Suppressor macrophage treated with lipopolysaccharide for 1 hour (primary cell): Measurements from ENCODE around the gene KIAA0753.

ENCODE experiments used
- DNase-seq, 3 donors: peaks; one replicate each; pipeline ENCODE4 v3.0.0-alpha.2; 2020 to 2022

KIAA0753 gene

DNA sequence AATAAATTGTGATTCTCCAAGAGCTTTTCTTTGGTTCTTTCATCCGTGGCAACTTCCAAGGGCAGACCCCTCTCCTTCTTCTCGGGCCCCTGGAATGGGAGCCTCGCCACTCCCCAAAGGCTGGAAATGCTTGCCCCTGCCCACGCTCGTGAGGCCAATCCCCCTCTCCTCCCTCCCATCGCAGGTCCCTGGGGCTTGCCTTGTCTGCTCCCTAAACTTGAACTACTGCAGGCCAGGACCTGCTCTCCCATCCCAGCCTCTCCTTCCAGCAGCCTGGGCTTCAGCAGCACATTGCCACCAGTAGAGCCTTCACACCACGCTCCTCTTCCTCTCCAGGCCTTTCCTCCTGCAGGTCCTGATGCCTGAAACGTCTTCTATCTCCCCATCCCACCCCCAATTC is 95.2 kb downstream of the KIAA0753 start:
- DNase-seq, result no peak

DNA sequence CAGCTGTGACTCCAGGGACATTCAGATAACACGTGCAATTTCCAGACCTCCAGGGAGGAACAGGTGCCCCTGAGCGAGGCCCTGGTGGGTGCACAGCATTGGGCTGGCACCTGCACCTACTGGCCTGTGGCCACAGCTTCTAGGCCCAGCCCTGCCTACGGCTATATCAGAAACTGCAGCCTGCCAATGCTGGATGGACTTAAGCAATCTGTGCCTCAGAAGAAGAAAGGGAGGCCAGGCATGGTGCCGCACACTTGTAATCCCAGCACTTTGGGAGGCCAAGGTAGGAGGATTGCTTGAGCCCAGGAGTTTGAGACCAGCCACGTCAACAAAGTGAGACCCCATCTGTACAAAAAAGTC is 96.5 kb downstream of the KIAA0753 start:
- no peak for DNase-seq

DNA sequence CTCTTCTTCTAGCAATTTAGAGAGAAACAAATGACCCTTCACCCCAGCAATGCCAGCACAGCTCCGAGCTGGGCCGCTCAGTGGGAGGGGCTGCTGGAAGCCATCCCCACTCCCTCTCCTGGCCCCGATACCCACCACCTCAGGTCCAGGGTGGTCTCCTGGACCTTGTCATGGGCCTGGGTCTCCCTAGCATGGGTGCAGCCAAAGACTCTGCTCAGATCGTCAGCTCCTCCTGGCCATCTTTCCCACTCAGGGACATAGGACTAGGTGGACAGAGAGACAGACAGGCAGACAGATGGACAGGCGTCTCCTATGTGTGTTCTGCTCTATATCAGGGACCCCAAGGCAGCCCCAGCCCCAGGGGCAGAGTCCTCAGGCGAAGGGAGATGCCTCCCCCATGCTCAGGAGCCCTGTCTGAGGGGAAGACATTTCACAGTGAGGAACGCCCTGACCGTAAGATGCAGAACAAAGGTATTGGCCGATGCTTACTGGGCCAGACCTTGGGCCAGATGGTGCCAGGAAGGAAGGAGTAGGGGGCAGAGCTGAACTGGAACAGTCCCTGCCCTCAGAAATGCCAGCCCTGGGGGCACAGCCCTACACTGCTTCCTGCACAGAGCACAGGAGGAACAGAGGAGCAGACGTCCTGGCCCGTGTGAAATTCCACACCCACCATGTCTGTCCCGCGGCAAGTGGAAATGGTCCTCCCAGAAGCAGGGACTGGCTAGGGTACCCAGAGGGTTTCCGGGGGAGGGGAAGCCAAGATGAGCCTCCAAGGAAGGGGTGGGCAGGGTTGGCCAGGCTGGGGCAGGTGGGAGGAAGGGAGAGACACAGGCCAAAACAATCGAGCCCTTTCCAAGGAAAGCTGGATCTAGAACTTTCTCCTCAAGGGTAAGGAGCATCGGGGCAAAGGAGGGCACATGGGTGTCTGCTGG is 97.2 kb downstream of the KIAA0753 start:
- no peak for DNase-seq

DNA sequence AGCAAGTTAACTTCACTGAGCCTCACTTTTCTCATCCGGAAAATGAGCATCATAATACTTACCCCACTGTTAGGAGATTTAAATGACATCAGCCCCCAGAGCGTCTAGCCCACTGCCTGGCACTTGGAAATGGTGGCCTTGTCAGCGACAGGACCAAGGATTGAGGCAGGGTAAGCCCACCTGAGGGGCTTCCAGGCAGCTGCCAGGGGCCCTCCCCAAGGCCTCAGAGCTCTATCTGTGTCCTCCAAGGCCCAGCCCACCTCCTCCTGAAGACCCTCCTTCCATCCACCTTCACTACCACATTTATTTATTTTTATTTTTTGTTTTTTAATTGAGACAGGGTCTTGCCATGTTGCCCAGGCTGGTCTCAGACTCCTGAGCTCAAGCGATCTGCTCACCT is 97.9 kb downstream of the KIAA0753 start:
- no peak for DNase-seq

DNA sequence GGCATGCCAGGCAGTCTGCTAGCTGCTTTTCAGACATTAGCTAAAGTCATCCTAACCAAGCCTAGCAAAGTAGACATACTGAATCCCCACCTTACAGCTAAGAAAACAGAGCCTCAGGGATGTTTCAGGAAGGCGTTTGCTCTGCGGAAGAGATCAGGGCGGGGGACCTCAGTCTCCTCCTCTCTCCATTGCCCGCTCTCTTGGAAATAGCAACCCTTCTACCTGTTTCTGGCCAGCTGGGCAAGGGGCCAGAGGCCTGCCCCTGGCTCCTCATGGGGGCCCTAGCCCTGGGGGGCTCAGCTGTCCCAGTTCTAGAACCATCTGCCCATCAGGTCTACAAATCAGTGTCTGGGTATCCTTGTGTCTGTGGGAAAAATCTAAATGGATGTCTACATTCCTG is 98.6 kb downstream of the KIAA0753 start:
- no peak for DNase-seq

DNA sequence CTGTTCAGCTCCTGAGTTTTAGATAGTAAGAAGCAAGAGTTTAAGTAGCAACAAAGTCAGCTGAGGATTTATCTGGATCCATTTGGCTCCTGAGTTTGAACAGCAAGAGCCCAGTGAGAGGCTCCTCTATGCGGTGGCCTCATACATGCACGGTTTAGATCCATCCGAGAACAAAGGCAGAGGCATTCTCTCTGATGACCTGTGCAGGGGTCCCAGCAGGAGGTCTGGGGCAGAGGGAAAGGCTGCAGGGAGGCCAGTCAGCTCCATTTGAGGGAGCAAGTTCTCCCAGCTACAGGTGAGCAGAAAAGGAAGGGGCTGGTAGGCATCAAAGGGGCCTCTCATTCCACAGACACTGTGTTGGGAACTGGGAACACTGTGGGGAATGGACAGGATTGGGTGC is 100.6 kb downstream of the KIAA0753 start:
- no peak for DNase-seq

DNA sequence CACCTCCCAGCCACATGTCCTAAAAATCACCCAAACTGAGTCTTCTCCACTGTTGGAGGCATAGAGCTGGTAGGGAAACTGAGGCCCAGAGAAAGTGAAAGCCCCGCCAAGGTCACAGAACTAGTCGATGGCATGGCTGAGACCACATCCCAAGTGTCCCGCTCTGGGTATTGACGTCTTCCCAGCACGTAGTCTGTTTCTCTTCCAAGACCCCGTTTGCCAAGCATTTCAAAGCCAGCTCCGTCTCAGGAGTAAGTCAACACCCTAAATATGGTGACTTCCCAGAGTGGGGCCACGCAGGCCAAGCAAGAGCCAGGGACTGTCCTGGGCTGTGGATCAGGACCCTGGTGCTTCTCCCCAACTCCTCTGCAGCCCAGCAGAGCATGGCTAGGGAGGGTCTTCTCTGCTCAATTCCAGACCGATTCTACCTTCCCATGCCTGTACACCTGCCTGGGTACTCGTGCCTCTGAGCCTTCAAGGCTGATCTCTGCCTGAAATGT is 103.9 kb downstream of the KIAA0753 start:
- no peak for DNase-seq

DNA sequence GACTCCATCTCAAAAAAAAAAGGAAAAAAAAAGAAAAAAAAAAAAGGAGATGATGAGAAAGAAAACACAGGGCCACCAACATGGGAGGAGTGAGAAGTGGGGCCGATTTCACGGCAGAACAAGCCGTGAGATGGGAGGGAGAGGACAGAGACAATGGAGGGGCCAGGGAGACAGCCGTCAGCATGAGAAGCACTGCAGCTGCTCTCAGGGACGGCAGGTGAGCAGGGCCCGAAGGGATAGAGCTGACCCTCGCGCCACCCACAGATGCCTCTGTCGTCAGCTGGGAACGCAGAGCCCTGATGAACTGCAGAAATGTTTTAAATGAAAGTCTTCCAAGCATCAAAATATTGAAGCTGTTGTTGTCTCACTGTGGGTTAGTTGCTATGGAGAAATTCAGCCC is 104.5 kb downstream of the KIAA0753 start:
- no peak for DNase-seq

DNA sequence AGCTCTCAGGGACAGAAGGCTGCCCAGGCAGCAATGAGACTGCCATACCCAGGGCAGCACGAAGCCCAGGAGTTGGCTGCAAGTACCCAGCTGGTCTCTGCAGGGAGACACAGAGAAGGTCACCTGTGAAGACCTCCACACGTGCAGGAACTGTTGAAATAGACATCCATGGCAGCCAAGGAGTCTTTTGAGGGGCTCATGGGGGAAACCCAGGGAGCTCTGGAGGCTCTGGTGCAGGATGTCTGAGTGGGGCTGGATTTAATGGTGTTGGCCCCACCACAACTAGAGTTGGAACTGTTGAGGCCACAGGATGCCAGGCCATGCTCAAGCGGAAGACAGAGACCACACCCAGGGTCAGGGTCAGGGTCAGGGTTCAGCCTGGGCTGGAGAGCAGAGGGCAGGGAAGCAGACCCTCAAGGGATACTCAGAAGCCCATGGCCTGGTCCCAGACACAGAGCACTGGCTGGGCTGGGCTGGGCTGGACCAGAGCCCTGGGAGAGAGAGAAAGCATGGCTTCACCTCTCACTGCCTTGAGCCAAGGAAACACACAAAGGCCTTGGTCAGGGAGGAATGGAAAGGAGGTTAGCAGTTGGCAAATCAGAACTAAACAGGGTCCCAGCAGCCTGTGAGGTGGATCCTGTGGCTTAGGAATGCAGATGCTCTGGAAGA is 105.5 kb downstream of the KIAA0753 start:
- no peak for DNase-seq

DNA sequence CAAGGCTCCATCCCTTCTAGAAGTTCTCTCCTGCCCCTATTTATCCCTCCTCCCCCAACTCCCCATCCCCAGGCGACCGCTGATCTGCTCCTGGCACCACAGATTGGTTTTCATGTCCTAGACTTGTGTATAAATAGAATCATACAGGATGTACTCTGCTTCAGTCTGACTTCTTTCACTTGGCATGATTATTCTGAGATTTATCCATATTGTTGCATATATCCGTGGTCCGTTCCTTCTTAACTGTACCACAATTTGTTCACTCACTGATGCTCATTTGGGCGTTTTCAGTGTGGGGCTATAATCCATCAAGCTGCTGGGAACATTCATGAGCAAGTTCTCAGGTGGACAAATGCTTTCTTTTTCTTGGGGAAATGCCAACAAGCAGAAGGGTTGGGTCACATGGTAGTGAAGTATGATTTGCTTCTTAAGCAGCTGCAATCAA is 108.0 kb downstream of the KIAA0753 start:
- DNase-seq, result no peak

DNA sequence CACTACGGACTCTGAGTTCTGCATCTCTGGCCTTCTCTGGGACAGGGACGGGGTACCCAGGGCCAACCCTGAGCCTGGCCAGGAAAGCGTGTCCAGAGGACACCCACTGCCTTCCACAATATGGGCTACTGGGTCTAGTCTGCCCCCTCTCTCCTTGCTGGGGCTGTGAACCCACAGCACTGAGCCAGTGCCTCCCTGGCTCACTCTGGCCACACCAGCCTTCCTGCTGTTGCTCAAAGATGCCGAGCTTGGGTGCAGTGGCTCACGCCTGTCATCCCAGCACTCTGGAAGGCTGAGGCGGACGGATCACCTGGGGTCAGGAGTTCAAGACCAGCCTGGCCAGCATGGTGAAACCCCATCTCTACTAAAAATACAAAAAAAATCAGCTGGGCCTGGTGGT is 108.9 kb downstream of the KIAA0753 start:
- DNase-seq, result no peak

DNA sequence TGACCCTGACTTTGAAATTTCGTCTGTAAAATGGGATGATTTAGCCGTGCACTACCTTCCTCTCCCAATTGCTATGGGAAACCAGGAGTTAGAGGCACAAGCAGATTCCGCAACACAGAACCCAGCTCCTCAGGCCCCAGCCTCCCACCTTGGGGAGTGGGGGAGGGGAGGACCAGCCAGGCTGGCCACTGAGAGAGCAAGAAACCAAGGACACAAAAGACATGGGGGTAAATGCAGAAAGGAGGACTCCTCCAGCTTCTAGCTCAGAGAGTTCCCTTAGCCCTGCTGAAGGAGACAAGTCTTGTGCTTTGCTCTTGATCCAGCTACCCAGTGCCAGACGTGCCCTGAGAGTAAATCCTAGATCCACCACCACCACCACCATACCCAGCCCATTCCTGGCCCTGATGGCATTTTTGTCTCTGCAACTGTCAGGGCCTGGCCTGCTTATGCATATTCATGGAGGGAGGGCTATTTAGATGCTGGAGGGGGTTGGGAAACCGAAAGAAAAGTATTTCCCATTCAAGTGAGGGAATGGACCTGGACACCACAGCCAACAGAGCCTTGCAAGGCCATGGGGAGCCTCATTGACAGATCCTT is 110.1 kb downstream of the KIAA0753 start:
- DNase-seq, result no peak

DNA sequence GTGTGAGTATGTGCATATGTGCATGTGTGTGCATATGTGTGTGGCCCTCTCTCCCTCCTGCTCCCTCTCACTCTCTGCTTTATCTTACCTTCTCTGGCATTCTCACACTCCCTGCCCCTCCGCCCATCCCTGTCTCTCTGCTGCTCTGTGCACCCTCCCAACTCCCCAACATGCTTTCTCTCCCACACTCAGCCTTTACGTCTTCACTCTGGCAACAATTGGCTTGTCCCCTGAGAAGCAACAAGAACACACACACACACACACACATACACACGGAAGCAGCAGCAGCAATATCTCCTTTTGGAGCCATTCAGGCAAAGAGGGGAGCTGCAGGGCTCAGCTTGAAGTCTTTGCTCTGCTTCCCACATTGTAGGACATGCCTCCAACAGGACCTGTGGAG is 112.0 kb downstream of the KIAA0753 start:
- no peak for DNase-seq
